Fibroblast of villous mesenchyme (primary cell): ENCODE results near the gene ZNF865. TPM values are rescaled to one million over a fixed set of nuclear protein-coding genes. Genes with fewer than 3 reads are reported as not detected.

Experiments used
- DNase-seq: peaks from one replicate; pipeline ENCODE4 v3.0.0-alpha.2; 2010; ENCODE audit warnings: low read depth
- H3K4me3 ChIP-seq: 2 replicates; pipeline ENCODE4 v1.5.1; 2011; ENCODE audit warnings: low read depth, mild to moderate bottlenecking, low read length
- CTCF ChIP-seq: IDR thresholded peaks from 2 replicates; pipeline ENCODE4 v1.5.1; 2012; ENCODE audit warnings: low read depth, mild to moderate bottlenecking, low read length; ENCODE audit not compliant: insufficient read depth
- total RNA-seq: library from RNA; depleted of rRNA; stranded (reverse); fragments of >200 nt; gene quantifications from 2 replicates; pipeline ENCODE4 v1.2.3, GENCODE V29; 2012

Gene ZNF865
- total RNA-seq, 1 donor = 1.3 TPM

DNA sequence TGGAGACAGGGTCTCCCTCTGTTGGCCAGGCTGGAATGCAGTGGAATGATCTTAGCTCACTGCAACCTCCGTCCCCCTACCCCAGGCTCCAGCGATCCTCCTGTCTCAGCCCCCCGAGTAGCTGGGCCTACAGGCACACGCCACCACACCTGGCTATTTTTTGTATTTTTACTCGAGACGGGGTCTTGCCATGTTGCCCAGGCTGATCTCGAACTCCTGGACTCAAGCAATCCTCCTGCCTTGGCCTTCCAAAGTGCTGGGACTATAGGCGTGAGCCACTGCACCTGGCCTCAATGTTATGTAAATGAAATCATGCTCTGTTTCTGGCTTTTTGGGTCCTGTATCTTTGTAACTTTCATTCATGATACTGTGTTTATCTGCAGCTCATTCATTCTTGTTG, 16.7 kb upstream of the ZNF865 start:
- TF ChIP-seq CTCF = no peak

DNA sequence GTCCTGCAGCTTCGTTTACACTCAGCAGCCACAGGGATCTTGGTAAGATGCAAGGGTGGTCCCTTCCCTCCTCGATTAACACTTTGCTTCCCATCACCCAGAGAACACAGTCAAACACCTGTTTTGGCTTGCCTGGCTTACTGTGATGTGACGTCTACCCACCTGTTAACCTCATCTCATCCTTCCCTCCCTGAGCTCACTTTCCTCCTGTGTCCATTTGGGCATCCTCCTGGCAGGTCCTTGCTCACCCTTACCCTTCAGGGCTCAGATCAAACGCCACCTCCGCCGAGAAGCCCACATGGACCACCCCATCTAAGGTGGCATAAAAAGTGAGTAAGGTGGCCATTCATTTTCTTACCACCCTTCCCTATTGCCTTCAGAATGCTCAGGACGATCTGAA, 15.3 kb upstream of the ZNF865 start:
- TF ChIP-seq CTCF = no peak
- no peak for DNase-seq
- H3K4me3 ChIP-seq = no peak overlapping the region

More for the DNA sequence above, 16.7 kb upstream of the ZNF865 start:
- H3K4me3 ChIP-seq = no peak overlapping the region
- DNase-seq = no peak

GRCh38 chr19:55590617-55591016, 14.8 kb upstream of the ZNF865 start:
- no peak overlapping the region for H3K4me3 ChIP-seq
- no peak for TF ChIP-seq CTCF
- no peak for DNase-seq

DNA sequence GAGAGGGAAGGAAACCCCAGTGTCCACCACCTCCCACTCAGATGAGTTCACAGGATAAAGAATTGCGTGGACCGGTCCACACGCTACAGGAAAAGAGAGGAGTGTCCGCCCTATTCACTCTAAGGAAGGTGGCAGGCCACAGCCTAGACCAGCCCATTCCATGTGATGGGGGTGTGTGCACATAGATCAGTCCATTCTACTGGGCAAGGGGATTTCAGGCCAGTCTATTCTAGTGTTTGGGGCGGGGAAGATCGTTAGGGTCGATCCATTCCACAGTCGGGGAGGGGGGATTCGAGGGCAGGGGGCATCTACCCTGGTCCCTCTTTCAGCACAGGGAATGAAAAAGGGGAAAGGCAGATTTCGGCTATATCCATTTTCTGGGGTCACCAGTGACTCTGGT, 13.9 kb upstream of the ZNF865 start:
- no peak for DNase-seq
- H3K4me3 ChIP-seq = no peak overlapping the region
- no peak for TF ChIP-seq CTCF

DNA sequence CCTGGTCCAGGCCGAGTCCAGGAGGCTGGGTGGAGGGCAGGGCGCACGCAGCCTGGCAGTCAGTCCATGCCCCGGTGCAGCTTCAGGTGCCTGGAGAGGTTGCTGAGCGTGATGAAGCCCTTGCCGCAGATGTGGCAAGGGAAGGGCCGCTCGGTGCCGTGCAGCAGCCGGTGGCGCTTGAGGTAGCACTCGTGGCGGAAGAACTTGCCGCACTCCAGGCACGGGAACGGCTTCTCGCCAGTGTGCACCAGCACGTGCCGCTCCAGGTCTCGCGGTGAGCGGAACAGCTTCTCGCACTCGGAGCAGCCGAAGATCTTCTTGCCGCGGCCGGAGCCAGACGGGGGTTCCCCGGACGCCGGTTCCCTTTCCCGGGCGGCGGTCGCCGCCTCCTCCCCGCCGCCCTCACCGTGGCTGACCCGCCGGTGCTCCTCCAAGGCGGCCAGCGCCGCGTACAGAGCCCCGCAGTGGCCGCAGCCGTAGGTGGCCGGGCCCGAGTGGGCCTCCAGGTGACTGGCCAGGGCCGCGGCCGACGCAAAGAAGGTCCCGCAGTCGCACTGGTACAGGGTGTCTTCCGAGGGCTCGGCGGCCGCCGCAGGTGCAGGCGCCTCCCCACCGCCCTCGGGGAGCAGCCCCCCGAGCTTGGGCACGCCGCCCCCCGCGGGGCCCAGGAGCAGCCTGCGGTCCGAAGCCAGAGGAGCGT, 12.9 kb upstream of the ZNF865 start:
- no peak for TF ChIP-seq CTCF
- H3K4me3 ChIP-seq = no peak overlapping the region
- no peak for DNase-seq

- DNase-seq = no peak
- H3K4me3 ChIP-seq = no peak overlapping the region
- no peak for TF ChIP-seq CTCF
Observed at GRCh38 chr19:55593096-55593772, 12.2 kb upstream of the ZNF865 start.
